T-cell (primary cell): ENCODE data around the gene GATA2. TPM values are rescaled to one million over a fixed set of nuclear protein-coding genes. Genes with fewer than 3 reads are reported as not detected.

Experiments used
- ATAC-seq, 4 experiments: fragments of 200-7000 bp in 3 of 4; fragments of 150-1000 bp in 1 of 4; cut with Tn5 transposase; replicated peaks in 1 of 4; 1 replicate in 3 of 4; 2 replicates in 1 of 4; pipeline ENCODE4 v1.10.0; 2021; ENCODE audit warnings: moderate library complexity in 3 of 4, mild to moderate bottlenecking in 2 of 4, moderate number of reproducible peaks in 1 of 4
- CTCF ChIA-PET, 2 donors: fragments of 300-600 bp; sonication (Branson Sonifier 250); formaldehyde crosslinking; loops; one replicate each; lab custom pipeline; 2022; ENCODE audit warnings: antibody characterized with exemption in 2 of 2; lab: Charles Lee
- POLR2A ChIA-PET, 2 donors: fragments of 300-600 bp; sonication (Branson Sonifier 250); formaldehyde crosslinking; loops; one replicate each; lab custom pipeline; 2022; ENCODE audit warnings: antibody characterized with exemption in 2 of 2; lab: Charles Lee
- DNase-seq, 35 experiments: peaks; one replicate each; pipeline versions ENCODE4 v3.0.0 to v3.0.0-alpha.2; 2013 to 2023
- H3K27ac ChIP-seq: one replicate; pipeline ENCODE4 v1.5.1; 2013; ENCODE audit warnings: low read length
- H3K27me3 ChIP-seq, 2 experiments: replicated peaks in 1 of 2; 1 replicate in 1 of 2; 2 replicates in 1 of 2; pipeline versions ENCODE4 v1.6.1 to v1.7.0; 2013; ENCODE audit warnings: low read length in 1 of 2, mixed read lengths in 1 of 2; ENCODE audit not compliant: control insufficient read depth in 2 of 2, insufficient read depth in 2 of 2; ENCODE audit errors: extremely low read depth in 1 of 2
- H3K36me3 ChIP-seq, 2 donors: 1 replicate in 1 of 2; 2 replicates in 1 of 2; pipeline versions ENCODE4 v1.6.1 to v1.7.0; 2013; ENCODE audit warnings: low read length in 1 of 2; ENCODE audit not compliant: control insufficient read depth in 2 of 2, insufficient read depth in 1 of 2; ENCODE audit errors: extremely low read depth in 1 of 2
- H3K4me1 ChIP-seq, 2 experiments: 1 replicate in 1 of 2; 2 replicates in 1 of 2; pipeline versions ENCODE4 v1.6.1 to v1.7.0; 2013; ENCODE audit warnings: low read length in 2 of 2, mixed read lengths in 1 of 2; ENCODE audit not compliant: insufficient read depth in 2 of 2, control insufficient read depth in 1 of 2; ENCODE audit errors: extremely low read depth in 1 of 2
- H3K4me3 ChIP-seq, 2 donors: 1 replicate in 1 of 2; 2 replicates in 1 of 2; pipeline versions ENCODE4 v1.5.1 to v1.7.0; 2013; ENCODE audit warnings: mild to moderate bottlenecking in 2 of 2, low read length in 1 of 2, moderate library complexity in 1 of 2; ENCODE audit not compliant: control insufficient read depth in 1 of 2; ENCODE audit errors: extremely low read depth in 1 of 2
- H3K9me3 ChIP-seq: 2 replicates; pipeline ENCODE4 v1.7.0; 2013
- H3K27ac Mint-ChIP-seq, 2 donors: one replicate each; pipeline ENCODE4 v1.8.0; 2020 to 2021; ENCODE audit warnings: mild to moderate bottlenecking in 2 of 2, mixed read lengths in 2 of 2
- H3K27me3 Mint-ChIP-seq, 2 donors: one replicate each; pipeline ENCODE4 v1.8.0; 2021 to 2022; ENCODE audit warnings: mixed read lengths in 2 of 2
- H3K36me3 Mint-ChIP-seq: one replicate; pipeline ENCODE4 v1.8.0; 2021; ENCODE audit warnings: mixed read lengths
- H3K4me1 Mint-ChIP-seq, 3 donors: one replicate each; pipeline ENCODE4 v1.8.0; 2020 to 2022; ENCODE audit warnings: mixed read lengths in 3 of 3, mild to moderate bottlenecking in 1 of 3
- H3K4me3 Mint-ChIP-seq, 3 donors: one replicate each; pipeline ENCODE4 v1.8.0; 2020 to 2022; ENCODE audit warnings: mild to moderate bottlenecking in 3 of 3, mixed read lengths in 3 of 3, moderate library complexity in 3 of 3
- H3K9me3 Mint-ChIP-seq, 3 donors: one replicate each; pipeline ENCODE4 v1.8.0; 2020 to 2022; ENCODE audit warnings: mixed read lengths in 3 of 3
- WGBS: methylation state at CpG from one replicate; pipeline ENCODE4 v1.1.5; 2013; ENCODE audit warnings: missing lambda C conversion rate; ENCODE audit not compliant: insufficient coverage; 5-methylcytosine and 5-hydroxymethylcytosine counted together
- total RNA-seq, 35 experiments: library from RNA in 6 of 35; stranded (reverse) in 6 of 35; fragments of 120-200 nt in 1 of 35; gene quantifications; one replicate each; pipeline versions ENCODE4 v1.2.1 to v1.2.4 and lab custom pipeline; 2013 to 2026

GATA2 gene
- total RNA-seq, 5 donors from 2014 or later (not counting 1 experiment from before 2014, with no cell fraction given): 0.98 to 4.6 (median 3.5) TPM

- ATAC-seq (no peak), DNase-seq (no peak)
- Histone ChIP-seq H3K9me3 (no peaks in the 10 kb centered on the region), H3K4me3 (no peak overlapping the region), H3K36me3 (no peaks in the 10 kb centered on the region), H3K4me1 (no peaks in the 10 kb centered on the region), H3K27ac (no peak overlapping the region), H3K27me3 (peaks cover 0 to 35% of the 10 kb centered on the region in 2 experiments)
- Mint-ChIP-seq H3K27ac (no peak overlapping the region), H3K9me3 (no peaks in the 10 kb centered on the region), H3K36me3 (no peaks in the 10 kb centered on the region), H3K4me1 (no peaks in the 10 kb centered on the region), H3K27me3 (peaks cover 23 to 29% of the 10 kb centered on the region in 2 donors), H3K4me3 (no peak overlapping the region)
- POLR2A ChIA-PET: no interaction called here
- CTCF ChIA-PET: no interaction called here
- WGBS: 56% methylated on average over 5 of the region's 10 CpGs
Observed at GRCh38 chr3:128524374-128525299, 31.6 kb upstream of the GATA2 start.

GRCh38 chr3:128523591-128523990 is 30.6 kb upstream of the GATA2 start:
- H3K9me3 ChIP-seq: no peaks in the 10 kb centered on the region
- H3K27me3 ChIP-seq: peaks cover 0 to 42% of the 10 kb centered on the region in 2 experiments
- ChIA-PET POLR2A (no interaction called here), CTCF (no interaction called here)
- DNase-seq: peak in 1 of 35 experiments; percentile 13
- no peaks in the 10 kb centered on the region for H3K4me1 ChIP-seq
- peaks cover 31 to 34% of the 10 kb centered on the region in 2 donors for H3K27me3 Mint-ChIP-seq
- ATAC-seq: no peak
- no peak overlapping the region for H3K27ac Mint-ChIP-seq
- H3K27ac ChIP-seq: no peak overlapping the region
- H3K36me3 Mint-ChIP-seq: no peaks in the 10 kb centered on the region
- H3K9me3 Mint-ChIP-seq: no peaks in the 10 kb centered on the region
- WGBS: 88% methylated on average over 7 of the region's 16 CpGs
- no peak overlapping the region for H3K4me3 Mint-ChIP-seq
- H3K36me3 ChIP-seq: no peaks in the 10 kb centered on the region
- no peaks in the 10 kb centered on the region for H3K4me1 Mint-ChIP-seq
- no peak overlapping the region for H3K4me3 ChIP-seq

- no peak for ATAC-seq
- Mint-ChIP-seq H3K27me3 (peaks cover 42 to 45% of the 10 kb centered on the region in 2 donors), H3K4me3 (no peak overlapping the region), H3K9me3 (no peaks in the 10 kb centered on the region), H3K4me1 (no peaks in the 10 kb centered on the region), H3K27ac (no peak overlapping the region), H3K36me3 (no peaks in the 10 kb centered on the region)
- no peaks in the 10 kb centered on the region for H3K36me3 ChIP-seq
- H3K4me3 ChIP-seq: no peak overlapping the region
- CTCF ChIA-PET: no interaction called here
- H3K27ac ChIP-seq: no peak overlapping the region
- no CpG with 5 or more reads among the region's 1 CpG for WGBS
- peaks cover 0 to 50% of the 10 kb centered on the region in 2 experiments for H3K27me3 ChIP-seq
- H3K9me3 ChIP-seq: no peaks in the 10 kb centered on the region
- POLR2A ChIA-PET: no interaction called here
- no peaks in the 10 kb centered on the region for H3K4me1 ChIP-seq
- DNase-seq: no peak
Observed at GRCh38 chr3:128521715-128522114, 28.7 kb upstream of the GATA2 start.

- Histone ChIP-seq H3K27me3 (peaks cover 0 to 46% of the 10 kb centered on the region in 2 experiments), H3K4me1 (no peaks in the 10 kb centered on the region), H3K4me3 (no peak overlapping the region), H3K9me3 (peaks cover 3% of the 10 kb centered on the region), H3K27ac (no peak overlapping the region), H3K36me3 (no peaks in the 10 kb centered on the region)
- WGBS: 52% methylated on average over 6 of the region's 12 CpGs
- Mint-ChIP-seq H3K4me1 (no peaks in the 10 kb centered on the region), H3K9me3 (peaks cover 9 to 11% (median 10%) of the 10 kb centered on the region in 3 donors), H3K27me3 (peaks cover 47 to 62% of the 10 kb centered on the region in 2 donors), H3K36me3 (peaks cover 3% of the 10 kb centered on the region), H3K4me3 (no peak overlapping the region), H3K27ac (no peak overlapping the region)
- ATAC-seq (no peak), DNase-seq (no peak)
- CTCF ChIA-PET: no interaction called here
- POLR2A ChIA-PET: no interaction called here
Observed at GRCh38 chr3:128518587-128519490, 25.8 kb upstream of the GATA2 start.

GRCh38 chr3:128517648-128518047 is 24.6 kb upstream of the GATA2 start:
- H3K36me3 ChIP-seq: no peaks in the 10 kb centered on the region
- H3K27ac ChIP-seq: no peak overlapping the region
- no peak for ATAC-seq
- Mint-ChIP-seq H3K4me3 (no peak overlapping the region), H3K36me3 (peaks cover 4% of the 10 kb centered on the region), H3K9me3 (peaks cover 9 to 16% (median 12%) of the 10 kb centered on the region in 3 donors), H3K4me1 (no peaks in the 10 kb centered on the region), H3K27ac (no peak overlapping the region), H3K27me3 (peaks cover 50 to 65% of the 10 kb centered on the region in 2 donors)
- CTCF ChIA-PET: no interaction called here
- peaks cover 0 to 36% of the 10 kb centered on the region in 2 experiments for H3K27me3 ChIP-seq
- POLR2A ChIA-PET: no interaction called here
- no peak overlapping the region for H3K4me3 ChIP-seq
- WGBS: 70% methylated on average over 3 of the region's 4 CpGs
- DNase-seq: no peak
- H3K4me1 ChIP-seq: no peaks in the 10 kb centered on the region
- peaks cover 3% of the 10 kb centered on the region for H3K9me3 ChIP-seq

- CTCF ChIA-PET: no interaction called here
- H3K4me1 ChIP-seq: no peaks in the 10 kb centered on the region
- peaks cover 9 to 16% (median 12%) of the 10 kb centered on the region in 3 donors for H3K9me3 Mint-ChIP-seq
- H3K9me3 ChIP-seq: peaks cover 3% of the 10 kb centered on the region
- WGBS: no CpG with 5 or more reads among the region's 1 CpG
- no peak overlapping the region for H3K27ac ChIP-seq
- no peak overlapping the region for H3K4me3 Mint-ChIP-seq
- H3K27me3 ChIP-seq: peaks cover 0 to 28% of the 10 kb centered on the region in 2 experiments
- H3K27me3 Mint-ChIP-seq: peaks cover 53 to 64% of the 10 kb centered on the region in 2 donors
- POLR2A ChIA-PET: no interaction called here
- no peaks in the 10 kb centered on the region for H3K4me1 Mint-ChIP-seq
- ATAC-seq (no peak), DNase-seq (no peak)
- H3K36me3 ChIP-seq: no peaks in the 10 kb centered on the region
- no peak overlapping the region for H3K27ac Mint-ChIP-seq
- H3K36me3 Mint-ChIP-seq: peaks cover 4% of the 10 kb centered on the region
- no peak overlapping the region for H3K4me3 ChIP-seq
Observed at GRCh38 chr3:128515967-128516366, 23.0 kb upstream of the GATA2 start.
